ENCODE results near the gene DNMT1.

DNA sequence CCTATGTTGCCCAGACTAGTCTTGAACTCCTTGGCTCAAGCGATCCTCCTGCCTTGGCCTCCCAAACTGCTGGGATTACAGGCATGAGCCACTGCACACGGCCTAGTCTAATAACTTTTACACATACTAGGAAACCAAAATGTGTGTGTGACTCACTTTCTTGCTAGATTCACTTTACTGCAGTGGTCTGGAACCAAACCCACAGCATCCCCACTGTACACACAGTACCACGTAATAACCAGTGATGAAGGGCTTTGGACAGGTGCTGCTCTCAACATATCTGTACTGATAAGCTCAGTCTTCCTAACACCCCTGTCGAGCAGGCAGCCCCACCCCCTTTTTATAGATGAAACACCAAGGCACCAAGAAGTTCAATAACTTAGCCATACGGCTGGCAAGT lies 5.1 kb downstream of the DNMT1 start:
- TF ChIP-seq, protein P1, sequence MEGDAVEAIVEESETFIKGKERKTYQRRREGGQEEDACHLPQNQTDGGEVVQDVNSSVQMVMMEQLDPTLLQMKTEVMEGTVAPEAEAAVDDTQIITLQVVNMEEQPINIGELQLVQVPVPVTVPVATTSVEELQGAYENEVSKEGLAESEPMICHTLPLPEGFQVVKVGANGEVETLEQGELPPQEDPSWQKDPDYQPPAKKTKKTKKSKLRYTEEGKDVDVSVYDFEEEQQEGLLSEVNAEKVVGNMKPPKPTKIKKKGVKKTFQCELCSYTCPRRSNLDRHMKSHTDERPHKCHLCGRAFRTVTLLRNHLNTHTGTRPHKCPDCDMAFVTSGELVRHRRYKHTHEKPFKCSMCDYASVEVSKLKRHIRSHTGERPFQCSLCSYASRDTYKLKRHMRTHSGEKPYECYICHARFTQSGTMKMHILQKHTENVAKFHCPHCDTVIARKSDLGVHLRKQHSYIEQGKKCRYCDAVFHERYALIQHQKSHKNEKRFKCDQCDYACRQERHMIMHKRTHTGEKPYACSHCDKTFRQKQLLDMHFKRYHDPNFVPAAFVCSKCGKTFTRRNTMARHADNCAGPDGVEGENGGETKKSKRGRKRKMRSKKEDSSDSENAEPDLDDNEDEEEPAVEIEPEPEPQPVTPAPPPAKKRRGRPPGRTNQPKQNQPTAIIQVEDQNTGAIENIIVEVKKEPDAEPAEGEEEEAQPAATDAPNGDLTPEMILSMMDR (IDR thresholded peaks at IDR 0.05), result no peak
- no peak for TF ChIP-seq POLR2A (IDR thresholded peaks at IDR 0.05)

Data from body of pancreas (tissue), 4 donors.